Activated naive CD4-positive, alpha-beta T cell treated with anti-CD3 and anti-CD28 coated beads, Interleukin-2, amount 10 ng/mL, durations not matched to agents 7 days and 5 days (primary cell): ENCODE measurements around the gene SLC5A10.
A peak's percentile ranks its signal among the peaks of the same experiment; 100 is the strongest.
"Not testable (repeated sequence)": the region's sequence is repeated elsewhere in the genome, so short reads cannot be mapped to it uniquely, and the experiment has no call there.

Experiments
- CTCF ChIA-PET: fragments of 350-600 bp; sonication (Branson Sonifier 250); formaldehyde crosslinking; loops from one replicate; lab custom pipeline; 2021; ENCODE audit warnings: antibody characterized with exemption; lab: Charles Lee
- DNase-seq: peaks from one replicate; pipeline ENCODE4 v3.0.0-alpha.2; 2020
- H3K27ac Mint-ChIP-seq: one replicate; pipeline ENCODE4 v1.8.0; 2021; ENCODE audit warnings: mild to moderate bottlenecking, moderate library complexity, mixed read lengths
- H3K27me3 Mint-ChIP-seq: one replicate; pipeline ENCODE4 v1.8.0; 2021; ENCODE audit warnings: mild to moderate bottlenecking, mixed read lengths
- H3K36me3 Mint-ChIP-seq: one replicate; pipeline ENCODE4 v1.8.0; 2021; ENCODE audit warnings: mixed read lengths
- H3K4me1 Mint-ChIP-seq: one replicate; pipeline ENCODE4 v1.8.0; 2021; ENCODE audit warnings: mixed read lengths
- H3K4me3 Mint-ChIP-seq: one replicate; pipeline ENCODE4 v1.8.0; 2021; ENCODE audit warnings: mild to moderate bottlenecking, moderate library complexity, mixed read lengths
- H3K9me3 Mint-ChIP-seq: one replicate; pipeline ENCODE4 v1.8.0; 2021; ENCODE audit warnings: mixed read lengths

SLC5A10 gene

DNA sequence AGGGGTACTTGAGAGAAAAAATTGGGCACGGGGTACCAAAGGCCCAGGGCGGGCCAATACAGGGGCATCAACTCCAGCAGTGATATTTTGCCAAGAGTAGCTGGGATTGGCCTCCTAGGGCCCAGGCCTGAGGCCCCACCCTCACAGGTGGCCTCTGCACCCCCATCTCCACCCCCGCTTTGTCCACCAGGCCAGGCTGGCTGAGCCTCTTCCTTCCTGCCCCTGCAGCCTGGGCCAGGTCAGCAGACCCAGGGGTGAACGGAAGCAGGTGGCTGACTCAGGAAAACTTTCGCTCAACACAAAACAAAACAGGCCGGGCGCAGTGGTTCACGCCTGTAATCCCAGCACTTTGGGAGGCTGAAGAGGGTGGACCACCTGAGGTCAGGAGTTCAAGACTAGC is 91.1 kb downstream of the SLC5A10 start:
- H3K9me3 Mint-ChIP-seq, H3K4me1 Mint-ChIP-seq, DNase-seq, CTCF ChIA-PET, H3K27me3 Mint-ChIP-seq, H3K4me3 Mint-ChIP-seq, H3K36me3 Mint-ChIP-seq, H3K27ac Mint-ChIP-seq: not testable (repeated sequence)

DNA sequence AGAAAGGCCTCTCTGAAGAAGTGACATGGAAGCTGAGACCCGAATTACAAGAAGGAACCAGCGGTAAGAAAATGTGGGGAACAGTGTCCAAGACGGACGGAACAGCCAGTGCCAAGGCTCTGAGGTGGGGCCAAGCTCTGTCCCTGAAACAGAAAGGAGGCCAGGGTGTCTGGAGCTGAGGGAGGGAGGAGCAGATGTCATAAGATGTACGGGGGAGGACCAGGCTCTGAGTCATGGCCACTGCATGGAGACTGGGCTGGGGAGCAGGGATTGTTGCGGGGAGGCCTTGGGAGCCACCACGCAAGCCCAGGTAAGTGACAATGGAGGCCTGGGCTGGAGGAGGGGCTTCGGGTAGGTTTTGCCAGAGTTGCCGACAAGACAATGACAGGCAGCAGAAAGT is 92.7 kb downstream of the SLC5A10 start:
- H3K36me3 Mint-ChIP-seq, CTCF ChIA-PET, H3K27ac Mint-ChIP-seq, H3K9me3 Mint-ChIP-seq, H3K27me3 Mint-ChIP-seq, H3K4me3 Mint-ChIP-seq, DNase-seq, H3K4me1 Mint-ChIP-seq: not testable (repeated sequence)

- DNase-seq, H3K4me3 Mint-ChIP-seq, H3K27ac Mint-ChIP-seq, H3K36me3 Mint-ChIP-seq, H3K27me3 Mint-ChIP-seq, H3K4me1 Mint-ChIP-seq, CTCF ChIA-PET, H3K9me3 Mint-ChIP-seq: not testable (repeated sequence)
These were observed 94.9 kb downstream of the SLC5A10 start, which contains the start of gene GRAP for GRCh38 chr17:19046782-19047375. TSS of gene GRAP (minus strand) at chr17:19046957. CDS start at chr17:19046926, 31 bp downstream.

DNA sequence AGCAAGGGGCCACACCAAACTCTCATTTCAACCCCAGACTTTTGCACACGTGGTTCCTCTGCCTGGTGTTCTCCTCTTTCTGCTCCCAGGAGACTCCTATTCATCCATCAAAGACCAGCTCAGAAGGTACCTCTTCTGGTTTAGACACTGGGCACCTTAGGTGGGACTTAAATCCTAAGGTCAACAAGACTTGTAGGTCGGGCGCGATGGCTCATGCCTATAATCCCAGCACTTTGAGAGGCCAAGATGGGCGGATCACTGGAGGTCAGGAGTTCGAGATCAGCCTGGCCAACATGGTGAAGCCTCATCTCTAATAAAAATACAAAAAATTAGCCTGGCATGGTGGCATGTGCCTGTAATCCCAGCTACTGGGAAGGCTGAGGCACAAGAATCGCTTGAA is 95.5 kb downstream of the SLC5A10 start:
- CTCF ChIA-PET, H3K9me3 Mint-ChIP-seq, H3K4me3 Mint-ChIP-seq, H3K36me3 Mint-ChIP-seq, H3K27me3 Mint-ChIP-seq, H3K4me1 Mint-ChIP-seq, DNase-seq, H3K27ac Mint-ChIP-seq: not testable (repeated sequence)

GRCh38 chr17:19048826-19049225 is 96.9 kb downstream of the SLC5A10 start:
- H3K27ac Mint-ChIP-seq, DNase-seq, H3K36me3 Mint-ChIP-seq, CTCF ChIA-PET, H3K9me3 Mint-ChIP-seq, H3K27me3 Mint-ChIP-seq, H3K4me1 Mint-ChIP-seq, H3K4me3 Mint-ChIP-seq: not testable (repeated sequence)

- H3K27me3 Mint-ChIP-seq, H3K27ac Mint-ChIP-seq, H3K36me3 Mint-ChIP-seq, H3K4me1 Mint-ChIP-seq, CTCF ChIA-PET, H3K4me3 Mint-ChIP-seq, DNase-seq, H3K9me3 Mint-ChIP-seq: not testable (repeated sequence)
These were observed 103.5 kb downstream of the SLC5A10 start for GRCh38 chr17:19055447-19055846.

GRCh38 chr17:19062009-19062717 is 110.2 kb downstream of the SLC5A10 start:
- H3K36me3 Mint-ChIP-seq, H3K4me3 Mint-ChIP-seq, H3K27me3 Mint-ChIP-seq, H3K4me1 Mint-ChIP-seq, CTCF ChIA-PET, H3K9me3 Mint-ChIP-seq: not testable (repeated sequence)
- DNase-seq, result peak; percentile 80
- H3K27ac Mint-ChIP-seq, result peak overlapping the region; percentile 37

DNA sequence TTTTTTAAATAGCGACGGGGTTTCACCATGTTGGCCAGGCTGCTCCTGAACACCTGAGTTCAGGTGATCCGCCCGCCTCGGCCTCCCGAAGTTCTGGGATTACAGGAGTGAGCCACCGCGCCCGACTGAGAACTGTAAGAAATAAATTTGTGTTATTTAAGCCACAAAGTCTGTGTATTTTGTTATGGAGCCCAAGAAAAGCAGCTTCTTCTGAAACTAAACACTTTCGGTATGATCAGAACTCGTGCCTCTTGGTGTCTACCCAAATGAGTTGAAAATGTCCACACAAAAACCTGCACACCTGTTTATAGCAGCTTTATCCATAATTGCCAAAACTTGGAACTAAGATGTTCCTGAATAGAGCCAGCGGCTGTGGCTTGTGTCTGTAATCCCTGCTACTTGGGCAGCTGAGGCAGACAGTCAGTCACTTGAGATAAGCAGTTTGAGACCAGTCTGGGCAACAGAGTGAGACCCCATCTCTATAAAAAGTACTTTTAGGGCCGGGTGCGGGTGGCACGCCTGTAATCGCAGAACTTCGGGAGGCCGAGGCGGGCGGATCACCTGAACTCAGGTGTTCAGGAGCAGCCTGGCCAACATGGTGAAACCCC is 110.9 kb downstream of the SLC5A10 start:
- H3K4me1 Mint-ChIP-seq, H3K36me3 Mint-ChIP-seq, H3K27ac Mint-ChIP-seq, H3K9me3 Mint-ChIP-seq, DNase-seq, H3K27me3 Mint-ChIP-seq, H3K4me3 Mint-ChIP-seq, CTCF ChIA-PET: not testable (repeated sequence)

DNA sequence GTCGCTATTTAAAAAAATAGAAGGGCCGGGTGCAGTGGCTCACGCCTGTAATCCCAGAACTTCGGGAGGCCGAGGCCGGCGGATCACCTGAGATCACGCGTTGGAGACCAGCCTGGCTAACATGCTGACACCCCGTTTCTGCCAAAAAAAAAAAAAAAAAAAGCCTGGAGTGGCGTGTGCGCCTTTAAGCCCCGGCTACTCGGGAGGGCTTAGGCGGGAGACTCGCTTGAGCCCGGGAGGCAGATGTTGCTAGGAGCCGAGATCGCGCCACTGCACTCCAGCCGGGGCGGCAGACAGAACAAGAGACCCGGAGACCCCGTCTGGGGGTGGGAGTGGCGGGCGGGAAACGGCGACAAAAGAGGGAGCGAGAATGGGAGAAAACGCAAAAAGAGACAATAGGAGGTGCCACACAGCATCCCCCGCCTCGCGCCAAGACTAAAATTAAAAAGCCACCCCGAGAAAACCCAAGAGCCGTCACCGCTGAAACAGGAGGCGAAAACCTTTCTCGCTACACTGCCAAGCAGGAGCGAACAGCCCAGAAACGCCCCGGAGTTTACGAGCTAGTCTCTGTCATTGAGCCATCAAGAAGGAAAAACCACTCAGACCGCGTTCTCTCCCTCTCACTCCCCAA is 111.5 kb downstream of the SLC5A10 start:
- H3K27ac Mint-ChIP-seq, result peak overlapping the region; percentile 92
- H3K27me3 Mint-ChIP-seq, CTCF ChIA-PET, H3K9me3 Mint-ChIP-seq, H3K4me1 Mint-ChIP-seq, H3K36me3 Mint-ChIP-seq: not testable (repeated sequence)
- peak; percentile 87 for DNase-seq
- peak overlapping the region; percentile 47 for H3K4me3 Mint-ChIP-seq

DNA sequence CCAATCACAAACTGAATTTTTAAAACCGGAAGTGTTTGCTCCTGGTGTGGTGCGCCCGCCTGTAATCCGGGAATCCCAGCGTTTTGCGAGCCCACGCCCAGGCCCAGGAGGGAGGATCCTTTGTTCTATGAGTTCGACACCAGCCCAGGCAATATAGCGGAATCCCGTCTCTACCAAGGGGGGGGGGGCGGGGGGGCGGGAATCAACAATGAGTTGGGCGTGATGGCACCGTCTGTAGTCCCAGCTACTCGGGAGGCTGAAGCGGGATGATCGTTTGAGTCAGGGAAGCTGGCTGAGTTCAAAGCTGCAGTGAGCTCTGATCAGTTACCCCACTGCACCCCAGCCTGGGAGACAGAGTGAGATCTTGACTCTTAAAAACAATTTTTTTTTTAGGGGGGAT is 112.4 kb downstream of the SLC5A10 start:
- H3K36me3 Mint-ChIP-seq, H3K27me3 Mint-ChIP-seq, CTCF ChIA-PET, H3K9me3 Mint-ChIP-seq, H3K4me1 Mint-ChIP-seq, H3K4me3 Mint-ChIP-seq: not testable (repeated sequence)
- H3K27ac Mint-ChIP-seq, result peak overlapping the region; percentile 76
- peak; percentile 32 for DNase-seq

DNA sequence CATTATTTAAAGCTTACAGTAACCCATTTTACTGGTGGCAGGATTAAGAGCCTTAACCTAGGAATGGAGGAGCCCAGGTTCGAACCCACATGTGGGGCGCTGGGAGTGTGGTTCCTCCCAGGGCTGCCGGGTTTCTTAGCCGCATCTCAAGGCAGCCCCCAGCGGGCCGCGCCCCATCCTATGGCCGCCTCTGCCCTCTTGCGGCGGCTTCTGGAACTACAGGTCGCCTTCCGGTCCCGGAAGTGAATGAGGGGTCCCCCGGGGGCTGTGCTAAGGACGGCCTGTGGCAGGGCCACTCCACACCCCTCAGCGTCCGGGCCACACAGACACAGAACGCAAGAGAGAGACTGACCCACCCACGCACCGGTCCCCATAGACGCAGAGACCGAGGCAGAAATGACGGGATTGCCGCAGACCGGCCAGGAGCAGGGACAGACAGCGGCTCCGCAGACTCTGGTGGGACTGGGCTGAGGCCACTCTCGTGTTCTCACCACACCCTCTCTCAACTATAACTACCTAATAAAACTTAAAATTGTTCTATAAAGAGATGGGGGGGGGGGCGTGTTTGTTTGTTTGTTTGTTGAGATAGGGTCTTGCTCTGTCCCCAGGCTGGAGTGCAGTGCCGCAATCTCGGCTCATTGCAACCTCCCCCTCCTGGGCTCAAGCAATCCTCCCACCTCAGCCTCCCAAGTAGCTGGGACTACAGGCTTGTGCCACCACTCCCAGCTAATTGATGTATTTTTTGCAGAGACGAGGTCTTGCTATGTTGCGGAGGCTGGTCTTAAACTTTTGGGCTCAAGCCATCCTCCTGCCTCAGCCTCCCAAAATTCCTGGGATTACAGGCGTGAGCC is 118.6 kb downstream of the SLC5A10 start:
- DNase-seq, H3K9me3 Mint-ChIP-seq, H3K4me3 Mint-ChIP-seq, H3K36me3 Mint-ChIP-seq, CTCF ChIA-PET, H3K27me3 Mint-ChIP-seq, H3K4me1 Mint-ChIP-seq, H3K27ac Mint-ChIP-seq: not testable (repeated sequence)
